ENCODE measurements around the gene WBP4. TPM values are rescaled to one million over a fixed set of nuclear protein-coding genes. Genes with fewer than 3 reads are reported as not detected.
"Not testable (repeated sequence)": the region's sequence is repeated elsewhere in the genome, so short reads cannot be mapped to it uniquely, and the experiment has no call there.

Gene WBP4

DNA sequence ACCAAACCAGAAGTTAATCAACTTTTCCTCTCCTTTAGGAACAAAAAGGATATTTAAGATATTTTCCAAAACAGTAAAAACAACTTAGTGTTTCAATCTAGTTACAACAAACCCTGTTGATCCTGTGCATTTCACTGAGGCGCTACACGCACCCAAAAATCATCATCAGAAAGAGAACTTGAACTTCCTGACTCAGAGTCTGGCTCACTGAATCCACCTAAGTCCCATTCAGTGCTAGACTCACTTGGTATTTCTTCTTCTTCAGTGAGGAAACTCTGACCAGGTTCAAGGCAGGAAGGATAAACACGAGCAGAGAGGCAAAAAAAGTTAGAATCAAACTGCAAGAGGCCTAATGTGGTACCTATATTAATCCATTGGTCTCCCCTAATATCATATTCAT, 69.0 kb downstream of the WBP4 start:
- H3K27ac ChIP-seq (replicated peaks), result peak overlapping the region; percentile 11
- H3K27me3 ChIP-seq (ENCODE audit: insufficient read depth, poor library complexity, severe bottlenecking), result no peaks in the 10 kb centered on the region
- H3K4me3 ChIP-seq (replicated peaks; ENCODE audit: insufficient read depth, low read length), result peak overlapping the region; percentile 46
- TF ChIP-seq, protein P1, sequence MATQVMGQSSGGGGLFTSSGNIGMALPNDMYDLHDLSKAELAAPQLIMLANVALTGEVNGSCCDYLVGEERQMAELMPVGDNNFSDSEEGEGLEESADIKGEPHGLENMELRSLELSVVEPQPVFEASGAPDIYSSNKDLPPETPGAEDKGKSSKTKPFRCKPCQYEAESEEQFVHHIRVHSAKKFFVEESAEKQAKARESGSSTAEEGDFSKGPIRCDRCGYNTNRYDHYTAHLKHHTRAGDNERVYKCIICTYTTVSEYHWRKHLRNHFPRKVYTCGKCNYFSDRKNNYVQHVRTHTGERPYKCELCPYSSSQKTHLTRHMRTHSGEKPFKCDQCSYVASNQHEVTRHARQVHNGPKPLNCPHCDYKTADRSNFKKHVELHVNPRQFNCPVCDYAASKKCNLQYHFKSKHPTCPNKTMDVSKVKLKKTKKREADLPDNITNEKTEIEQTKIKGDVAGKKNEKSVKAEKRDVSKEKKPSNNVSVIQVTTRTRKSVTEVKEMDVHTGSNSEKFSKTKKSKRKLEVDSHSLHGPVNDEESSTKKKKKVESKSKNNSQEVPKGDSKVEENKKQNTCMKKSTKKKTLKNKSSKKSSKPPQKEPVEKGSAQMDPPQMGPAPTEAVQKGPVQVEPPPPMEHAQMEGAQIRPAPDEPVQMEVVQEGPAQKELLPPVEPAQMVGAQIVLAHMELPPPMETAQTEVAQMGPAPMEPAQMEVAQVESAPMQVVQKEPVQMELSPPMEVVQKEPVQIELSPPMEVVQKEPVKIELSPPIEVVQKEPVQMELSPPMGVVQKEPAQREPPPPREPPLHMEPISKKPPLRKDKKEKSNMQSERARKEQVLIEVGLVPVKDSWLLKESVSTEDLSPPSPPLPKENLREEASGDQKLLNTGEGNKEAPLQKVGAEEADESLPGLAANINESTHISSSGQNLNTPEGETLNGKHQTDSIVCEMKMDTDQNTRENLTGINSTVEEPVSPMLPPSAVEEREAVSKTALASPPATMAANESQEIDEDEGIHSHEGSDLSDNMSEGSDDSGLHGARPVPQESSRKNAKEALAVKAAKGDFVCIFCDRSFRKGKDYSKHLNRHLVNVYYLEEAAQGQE (IDR thresholded peaks at IDR 0.05; ENCODE audit: insufficient replicate concordance, low read depth), result no peak
- TF ChIP-seq SPI1 (IDR thresholded peaks at IDR 0.05; ENCODE audit: borderline replicate concordance, low read depth) (no peak), POLR2AphosphoS5 (IDR thresholded peaks at IDR 0.05; ENCODE audit: low read depth) (no peak), GABPA (IDR thresholded peaks at IDR 0.05; ENCODE audit: low read depth) (no peak)
- TF ChIP-seq, protein P2, sequence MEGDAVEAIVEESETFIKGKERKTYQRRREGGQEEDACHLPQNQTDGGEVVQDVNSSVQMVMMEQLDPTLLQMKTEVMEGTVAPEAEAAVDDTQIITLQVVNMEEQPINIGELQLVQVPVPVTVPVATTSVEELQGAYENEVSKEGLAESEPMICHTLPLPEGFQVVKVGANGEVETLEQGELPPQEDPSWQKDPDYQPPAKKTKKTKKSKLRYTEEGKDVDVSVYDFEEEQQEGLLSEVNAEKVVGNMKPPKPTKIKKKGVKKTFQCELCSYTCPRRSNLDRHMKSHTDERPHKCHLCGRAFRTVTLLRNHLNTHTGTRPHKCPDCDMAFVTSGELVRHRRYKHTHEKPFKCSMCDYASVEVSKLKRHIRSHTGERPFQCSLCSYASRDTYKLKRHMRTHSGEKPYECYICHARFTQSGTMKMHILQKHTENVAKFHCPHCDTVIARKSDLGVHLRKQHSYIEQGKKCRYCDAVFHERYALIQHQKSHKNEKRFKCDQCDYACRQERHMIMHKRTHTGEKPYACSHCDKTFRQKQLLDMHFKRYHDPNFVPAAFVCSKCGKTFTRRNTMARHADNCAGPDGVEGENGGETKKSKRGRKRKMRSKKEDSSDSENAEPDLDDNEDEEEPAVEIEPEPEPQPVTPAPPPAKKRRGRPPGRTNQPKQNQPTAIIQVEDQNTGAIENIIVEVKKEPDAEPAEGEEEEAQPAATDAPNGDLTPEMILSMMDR (IDR thresholded peaks at IDR 0.05; ENCODE audit: insufficient read depth, low read length), result no peak
- DNase-seq (ENCODE audit: low read depth in 1 of 2, low spot score in 1 of 2), result peak in 1 of 2 experiments; percentile 44

DNA sequence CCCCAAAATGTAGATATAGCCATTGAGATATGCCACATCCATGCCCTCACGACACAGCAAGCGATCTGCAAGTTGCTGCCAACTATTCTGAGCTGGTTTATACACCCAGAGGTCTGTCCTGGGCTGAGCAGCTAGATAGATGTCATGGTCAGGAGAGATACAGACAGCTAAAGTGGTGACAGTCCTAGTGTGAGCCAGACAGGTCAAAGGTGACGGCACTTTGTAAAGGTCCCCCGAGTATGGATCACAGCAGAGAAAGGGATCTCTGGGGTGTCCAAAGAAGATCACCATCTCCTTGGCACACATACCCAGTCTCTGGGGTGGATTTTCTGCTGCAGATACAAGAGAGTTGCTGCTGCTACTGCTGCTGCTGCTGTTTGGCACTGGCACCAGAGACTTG, 69.9 kb downstream of the WBP4 start:
- Histone ChIP-seq H3K4me3 (replicated peaks; ENCODE audit: insufficient read depth, low read length) (peak overlapping the region; percentile 46), H3K27ac (replicated peaks) (peak overlapping the region; percentile 11)
- H3K27me3 ChIP-seq (ENCODE audit: insufficient read depth, poor library complexity, severe bottlenecking); DNase-seq (ENCODE audit: low read depth in 1 of 2, low spot score in 1 of 2): not testable (repeated sequence)

DNA sequence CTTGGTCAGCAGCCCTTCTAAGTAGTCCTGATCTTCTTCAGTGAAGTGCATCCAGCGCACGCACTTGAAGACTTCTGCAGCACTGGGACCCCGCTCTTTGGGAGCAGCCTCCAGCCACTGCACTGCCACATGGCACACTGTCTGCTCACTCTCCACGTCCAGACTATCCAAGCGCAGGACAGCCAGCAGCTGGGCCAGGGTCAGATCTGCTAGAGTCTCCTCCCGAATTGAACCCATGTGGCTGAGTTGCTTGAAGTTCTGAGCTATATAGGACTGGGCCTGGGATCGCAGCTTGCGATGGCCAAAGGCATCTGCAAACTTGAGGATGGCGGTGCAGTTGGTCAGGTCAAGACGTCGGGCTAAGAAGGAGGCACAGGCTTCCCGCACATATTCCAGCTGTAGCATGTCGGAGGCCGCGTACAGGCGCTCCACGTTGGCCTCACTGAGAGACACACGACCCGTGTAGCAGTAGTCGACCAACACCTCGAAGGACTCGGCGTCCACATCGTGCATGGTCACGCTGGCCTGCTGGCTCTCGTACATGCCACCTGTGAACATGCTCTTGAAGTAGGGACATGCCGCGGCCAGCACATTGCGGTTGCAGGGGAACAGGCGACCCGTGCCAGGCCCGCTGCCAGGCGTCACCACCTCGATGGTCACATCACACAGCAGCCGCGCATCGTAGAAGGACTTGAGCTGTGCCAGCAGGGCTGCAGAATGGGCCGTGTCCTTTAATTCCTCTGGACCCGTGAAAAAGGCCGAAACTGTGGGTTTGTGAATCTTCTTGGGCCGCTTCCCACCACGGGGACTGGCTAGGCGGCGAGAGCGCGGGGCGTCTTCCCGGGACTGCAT, 70.6 kb downstream of the WBP4 start:
- Histone ChIP-seq H3K4me3 (replicated peaks; ENCODE audit: insufficient read depth, low read length) (peak overlapping the region; percentile 75), H3K27ac (replicated peaks) (peak overlapping the region; percentile 80)
- not testable (repeated sequence) for DNase-seq (ENCODE audit: low read depth in 1 of 2, low spot score in 1 of 2); H3K27me3 ChIP-seq (ENCODE audit: insufficient read depth, poor library complexity, severe bottlenecking)

DNA sequence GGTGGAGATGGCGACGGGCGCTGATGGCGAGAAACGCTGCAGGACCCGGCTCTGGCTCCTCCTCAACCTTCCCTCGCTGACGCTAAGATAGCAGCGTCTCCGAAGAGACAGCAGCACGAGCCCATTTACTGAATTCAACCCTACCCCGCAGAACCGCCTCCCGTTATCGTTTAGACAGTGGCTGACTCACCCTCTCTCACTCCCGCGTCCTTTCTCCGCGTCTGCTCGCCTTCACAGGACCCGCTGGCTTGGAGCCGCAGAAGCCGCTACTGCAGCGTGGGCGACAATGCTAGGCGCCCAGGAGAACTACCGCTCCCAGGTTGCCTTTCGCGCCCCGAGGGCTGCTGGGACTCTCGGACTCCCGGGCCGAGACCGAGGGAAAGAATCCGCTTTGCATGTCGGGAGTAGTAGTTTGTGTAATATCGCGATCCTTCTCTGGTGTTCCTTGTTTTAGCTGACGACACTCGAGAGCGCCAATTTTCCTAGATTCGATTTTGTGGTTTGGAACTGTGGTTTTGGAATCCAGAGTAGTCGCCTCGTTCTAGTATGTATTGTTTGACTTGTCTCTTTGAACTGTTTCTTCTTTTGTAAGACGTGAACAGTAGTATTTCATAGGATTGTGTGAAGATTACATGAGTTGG, 71.3 kb downstream of the WBP4 start, which contains the start of gene KBTBD6:
TSS of gene KBTBD6 (minus strand) at position 291 of the 641 bp plus-strand sequence. CDS start 291 bp downstream, outside the sequence.
- DNase-seq (ENCODE audit: low read depth in 1 of 2, low spot score in 1 of 2), result peak; percentile 94 to 99
- peak within 1 kb of the TSS; percentile 80 for H3K27ac ChIP-seq (replicated peaks)
- H3K27me3 ChIP-seq (ENCODE audit: insufficient read depth, poor library complexity, severe bottlenecking), result no peaks in the 10 kb centered on the region
- peak within 1 kb of the TSS; percentile 75 for H3K4me3 ChIP-seq (replicated peaks; ENCODE audit: insufficient read depth, low read length)
- TF ChIP-seq SPI1 (IDR thresholded peaks at IDR 0.05; ENCODE audit: borderline replicate concordance, low read depth) (peak; percentile 61; the same call in 1 of the 2 replicates), POLR2AphosphoS5 (IDR thresholded peaks at IDR 0.05; ENCODE audit: low read depth) (peak; percentile 93)
- TF ChIP-seq, protein P1 (IDR thresholded peaks at IDR 0.05; ENCODE audit: insufficient replicate concordance, low read depth), result no peak
- TF ChIP-seq, protein P2 (IDR thresholded peaks at IDR 0.05; ENCODE audit: insufficient read depth, low read length), result no peak

Small RNAs within 50 kb of the gene (microRNA-seq; reads per million reads assigned to microRNA genes)
- not detected for gene MIR3168
